Activated CD4-positive, alpha-beta T cell treated with anti-CD3 and anti-CD28 coated beads for 4 hours (primary cell): Measurements from ENCODE around the gene SYNPO2.
"Not testable (repeated sequence)": the region's sequence is repeated elsewhere in the genome, so short reads cannot be mapped to it uniquely, and the experiment has no call there.

Source experiments
- DNase-seq, 2 donors: peaks; one replicate each; pipeline ENCODE4 v3.0.0-alpha.2; 2020

Gene SYNPO2

DNA sequence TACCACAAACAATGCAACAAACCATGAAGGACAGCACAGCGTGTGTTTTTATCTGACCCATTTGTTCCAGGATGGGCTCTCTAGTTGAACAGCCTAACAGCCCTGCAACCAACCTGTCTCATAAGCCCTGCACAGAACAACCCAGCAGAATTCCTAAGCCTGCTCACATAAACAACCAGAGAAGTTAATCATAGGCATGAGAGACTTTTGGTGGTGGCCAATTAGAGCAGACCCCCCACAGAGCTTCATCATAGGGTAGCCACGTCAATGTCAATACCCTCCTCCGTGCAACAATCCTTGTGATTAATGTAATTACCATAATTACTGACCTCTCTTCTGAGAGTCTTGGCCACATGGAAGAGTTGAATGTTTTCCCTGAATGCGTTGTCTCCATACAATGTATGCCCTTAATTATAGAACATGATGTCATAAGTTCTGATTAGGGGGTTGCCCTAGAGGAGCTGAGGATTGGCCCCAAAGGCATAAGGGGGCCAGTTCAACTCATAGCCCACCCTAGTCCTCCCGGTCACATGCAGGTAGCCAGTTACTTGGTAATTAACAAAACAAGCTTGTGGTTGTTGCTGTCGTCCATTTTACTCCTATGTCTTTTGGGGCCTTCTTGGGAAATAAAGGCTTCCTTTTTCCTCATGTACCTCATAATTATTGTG lies 92.7 kb downstream of the SYNPO2 start:
- DNase-seq, result no peak

DNA sequence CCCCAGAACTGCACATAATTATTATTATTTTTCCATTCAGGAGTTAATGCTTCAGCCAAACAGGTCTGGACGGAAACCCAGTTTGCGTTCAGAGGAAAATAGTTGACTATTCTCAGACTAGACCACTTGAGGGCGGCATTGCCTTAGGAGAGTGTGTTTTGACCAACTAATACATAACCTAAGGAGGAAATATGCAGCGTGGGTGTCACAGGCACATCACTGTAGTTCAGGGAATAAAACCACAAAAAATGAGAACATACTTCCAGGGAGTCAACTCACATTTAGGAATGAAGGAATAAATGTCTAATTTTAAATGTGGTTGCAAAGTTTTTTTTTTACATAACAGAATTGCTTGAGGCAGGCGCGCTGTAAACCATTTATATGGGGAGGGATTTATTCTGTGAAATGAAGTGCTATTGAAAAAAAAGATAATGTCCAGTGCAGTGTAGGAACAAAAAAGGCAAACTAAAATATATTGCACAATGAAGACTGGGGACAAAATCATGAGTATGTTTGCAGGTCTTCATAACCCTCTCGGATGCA lies 93.3 kb downstream of the SYNPO2 start:
- peak; percentile 26 to 53 for DNase-seq

DNA sequence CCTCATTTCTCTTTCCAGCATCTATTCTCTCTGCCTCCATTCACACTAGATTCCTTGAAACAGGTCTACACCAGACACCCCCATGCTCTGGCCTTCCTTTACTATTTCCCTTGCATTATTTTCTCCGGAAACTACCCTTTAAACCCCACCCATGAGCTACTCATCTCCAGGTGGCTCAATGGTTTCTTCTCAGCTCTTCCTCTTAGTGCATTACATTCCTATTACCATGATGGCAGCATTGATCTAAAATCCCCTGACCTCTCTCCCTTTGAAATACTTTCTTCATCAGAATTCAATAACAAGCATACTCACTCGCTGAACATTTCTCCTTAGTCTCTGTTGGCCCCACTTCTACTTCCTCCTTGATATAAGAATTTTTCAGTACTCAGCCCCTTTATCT lies 94.6 kb downstream of the SYNPO2 start:
- DNase-seq, result no peak

DNA sequence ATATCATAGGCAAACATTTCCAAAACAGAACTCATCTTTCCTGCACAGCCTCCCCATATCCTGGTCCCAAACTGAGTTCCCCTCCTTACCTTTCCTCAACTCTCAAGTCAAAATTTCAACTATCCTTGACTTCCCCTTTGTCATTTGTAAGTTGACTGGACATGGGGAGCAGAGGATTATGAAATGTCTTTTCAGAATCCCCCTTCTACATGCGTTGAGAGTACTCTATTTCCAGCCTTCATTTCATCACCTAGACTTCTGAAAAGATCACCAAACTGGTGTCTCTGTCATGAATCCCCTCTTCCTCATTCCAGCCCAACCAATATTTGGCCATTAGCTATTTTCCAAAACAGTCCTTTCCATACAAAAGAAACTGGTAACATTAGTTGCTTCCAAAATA lies 95.2 kb downstream of the SYNPO2 start:
- DNase-seq, result no peak

DNA sequence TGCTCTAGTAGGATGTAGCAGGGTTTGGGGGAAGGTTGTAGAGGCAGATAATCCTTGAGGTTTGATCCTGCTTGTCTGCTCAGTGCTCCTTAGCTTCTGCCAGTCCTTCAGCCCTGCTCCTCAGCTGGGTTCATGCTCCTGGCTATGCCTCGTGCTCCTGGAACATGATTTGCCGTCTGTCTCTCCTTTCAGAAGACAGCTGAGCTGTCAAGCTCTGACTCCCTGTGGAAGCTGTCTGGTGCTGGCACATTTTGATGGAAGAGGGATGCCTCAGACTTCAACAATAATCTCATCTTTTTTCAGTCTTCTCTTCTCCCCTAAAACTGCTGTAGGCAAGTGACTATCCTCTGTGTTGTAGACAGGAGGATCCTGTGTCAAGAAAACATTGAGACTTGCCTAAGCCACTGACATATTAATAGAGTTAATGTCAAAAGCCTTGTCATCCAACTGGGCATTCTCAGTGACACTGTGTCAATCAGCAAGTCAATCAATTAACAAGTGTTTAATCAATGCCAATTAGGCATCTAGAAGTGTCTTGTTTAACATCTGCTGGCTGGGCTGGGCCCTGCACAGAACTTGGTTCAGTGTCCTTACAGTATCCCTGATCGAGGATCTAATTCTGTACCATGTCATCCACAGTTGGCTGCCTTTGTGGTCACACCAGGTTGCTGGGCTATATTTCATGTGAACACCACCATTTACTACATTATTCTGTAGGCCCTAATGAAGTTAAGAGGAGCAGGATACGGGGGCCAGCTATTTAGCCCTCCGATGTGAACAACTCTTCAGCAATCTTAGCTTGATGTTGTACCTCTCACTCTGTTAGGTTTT lies 96.7 kb downstream of the SYNPO2 start:
- DNase-seq, result no peak

DNA sequence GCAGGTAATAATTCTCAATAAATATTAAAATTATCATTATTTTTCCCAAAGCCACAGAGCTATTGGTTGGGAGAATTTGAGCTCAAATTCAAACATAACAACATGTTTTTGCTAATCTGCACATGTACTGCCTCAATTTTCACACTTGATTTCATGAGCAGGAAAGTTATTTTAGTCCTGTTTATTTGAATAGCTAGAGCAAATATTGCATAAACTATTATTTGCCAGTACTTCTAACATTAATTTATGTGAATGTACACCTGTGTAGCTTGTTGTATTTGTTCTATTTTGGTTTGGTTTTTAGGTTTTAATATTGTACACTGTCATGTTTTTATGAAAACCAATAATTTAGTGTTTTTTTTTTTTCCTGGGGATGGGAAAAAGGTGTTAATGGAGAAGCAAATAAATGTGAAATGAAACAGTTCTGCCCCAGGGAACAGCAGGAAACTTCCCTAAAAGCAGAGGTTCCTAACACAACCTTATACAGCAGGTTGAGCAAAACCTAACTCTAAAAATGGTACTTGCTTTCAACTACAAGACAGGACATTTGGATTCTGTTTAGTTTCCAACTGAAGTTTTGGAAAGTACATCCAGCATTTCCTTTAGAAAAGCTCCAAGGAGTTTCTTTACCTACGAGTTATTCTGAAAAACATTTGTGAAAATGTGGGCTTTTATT lies 99.4 kb downstream of the SYNPO2 start:
- DNase-seq, result no peak

DNA sequence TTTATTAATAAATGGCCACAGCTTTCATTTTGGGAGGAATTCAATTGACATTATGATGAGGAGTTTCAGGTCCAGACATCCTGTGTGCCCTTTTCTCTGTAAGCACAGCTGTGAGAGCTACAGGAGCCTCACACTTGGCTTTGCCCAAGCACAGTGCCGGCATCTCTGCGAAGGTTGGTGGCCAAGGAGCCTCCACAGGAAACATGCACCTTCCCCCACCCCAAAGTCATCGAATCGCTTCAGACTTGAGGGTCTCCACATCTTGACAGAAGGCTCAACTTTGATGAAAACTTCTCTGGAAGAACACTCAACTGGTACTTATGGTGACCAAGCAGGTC lies 100.0 kb downstream of the SYNPO2 start:
- DNase-seq, result no peak

DNA sequence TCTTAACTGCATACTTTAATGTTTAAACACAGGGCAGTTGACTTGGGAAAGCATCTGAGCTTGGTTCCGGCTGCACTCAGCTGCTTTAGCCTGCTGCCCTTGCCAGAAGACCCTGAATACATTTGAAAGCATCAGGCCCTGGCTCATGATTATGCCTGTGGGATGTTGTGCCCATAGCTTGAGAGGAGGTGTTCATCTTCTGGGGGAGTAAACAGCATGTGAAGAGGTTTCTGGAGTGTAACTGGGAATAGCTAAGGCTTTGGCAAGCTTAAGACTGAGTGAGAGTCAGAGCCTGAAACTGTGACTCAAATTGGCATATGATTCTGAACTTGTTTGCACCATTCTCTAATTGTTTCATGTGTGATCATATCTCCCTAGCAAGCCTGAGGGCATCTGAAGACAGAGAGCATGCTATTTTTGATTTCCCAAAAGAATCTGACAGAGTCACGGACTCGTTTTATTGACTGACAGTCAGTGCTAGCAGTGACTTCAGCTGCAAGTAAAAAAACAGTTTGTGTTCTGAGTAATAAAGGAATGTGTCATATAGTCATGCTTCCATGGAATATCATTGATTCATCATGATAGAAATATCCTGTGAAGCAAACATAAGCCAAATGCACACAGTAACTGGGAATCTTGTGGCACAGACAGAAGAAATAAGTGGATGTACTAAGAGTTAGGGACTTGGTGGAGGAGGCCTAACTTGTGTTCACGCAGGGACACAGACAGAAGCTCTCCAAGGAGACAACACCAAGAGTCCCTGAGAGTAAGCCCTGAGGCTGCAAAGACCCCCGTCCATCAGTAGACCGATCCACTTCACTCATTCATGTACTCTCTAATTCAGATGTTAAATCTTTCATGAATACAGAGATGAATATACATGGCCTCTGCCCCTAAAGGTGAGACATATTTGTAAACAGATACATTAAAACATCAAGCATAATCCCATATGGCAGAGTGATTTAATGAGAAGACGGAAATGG lies 100.7 kb downstream of the SYNPO2 start:
- no peak for DNase-seq

DNA sequence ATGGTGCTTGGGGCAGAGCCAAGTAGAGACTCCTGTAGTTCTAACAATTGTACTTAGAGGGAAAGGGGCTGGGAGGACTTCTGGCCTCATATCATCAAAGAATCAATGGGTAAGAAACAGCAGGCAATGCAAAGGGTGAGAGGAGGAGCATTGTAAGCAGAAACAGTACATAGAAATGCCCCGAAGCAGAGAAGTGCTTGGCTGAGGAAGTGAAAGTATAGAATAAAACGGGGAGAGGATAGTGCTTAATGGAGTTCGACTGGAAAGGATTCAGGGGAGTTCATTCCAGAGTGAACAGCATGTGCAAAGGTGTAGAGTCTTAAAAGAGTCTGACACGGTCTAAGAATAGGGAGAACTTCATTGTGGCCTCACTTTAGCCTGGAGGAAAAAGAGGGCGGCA lies 103.0 kb downstream of the SYNPO2 start:
- DNase-seq, result no peak

DNA sequence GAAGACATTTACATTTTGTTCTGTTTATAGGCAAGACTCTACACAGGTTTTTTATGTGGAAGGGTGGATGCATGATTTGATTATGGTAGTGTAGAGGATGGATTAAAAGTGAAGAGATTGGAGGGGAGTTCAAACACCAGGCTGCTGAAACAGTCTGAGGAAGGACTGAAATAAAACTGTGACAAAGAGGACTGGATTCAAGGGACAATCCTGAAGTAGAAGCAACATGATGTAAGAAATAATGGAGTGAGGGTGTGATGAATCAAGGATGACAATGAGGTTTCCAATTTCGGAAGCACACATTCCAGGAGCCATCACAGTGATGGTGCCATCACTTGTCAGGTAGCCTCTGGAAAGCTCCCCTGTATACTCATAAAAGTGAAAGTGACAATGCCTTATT lies 103.5 kb downstream of the SYNPO2 start:
- no peak for DNase-seq

DNA sequence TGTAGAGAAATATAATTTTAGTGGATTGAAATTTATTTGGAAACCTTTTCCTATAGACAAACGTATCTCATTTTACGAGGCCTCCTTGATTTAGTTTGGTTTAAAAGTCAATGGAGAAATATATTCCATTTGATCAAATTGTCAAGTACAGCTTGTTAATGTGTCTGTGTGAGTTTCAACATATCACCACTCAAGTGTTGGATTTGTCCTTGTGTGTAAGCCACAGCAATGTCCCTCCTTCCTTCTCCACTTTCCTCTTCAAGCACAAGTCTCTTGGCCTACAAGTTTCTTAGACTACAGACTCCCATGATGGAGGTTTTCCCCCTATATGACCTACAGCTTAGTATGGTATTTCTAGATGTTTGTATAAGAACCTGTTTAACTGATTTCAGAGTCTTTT lies 104.7 kb downstream of the SYNPO2 start:
- DNase-seq, result no peak

DNA sequence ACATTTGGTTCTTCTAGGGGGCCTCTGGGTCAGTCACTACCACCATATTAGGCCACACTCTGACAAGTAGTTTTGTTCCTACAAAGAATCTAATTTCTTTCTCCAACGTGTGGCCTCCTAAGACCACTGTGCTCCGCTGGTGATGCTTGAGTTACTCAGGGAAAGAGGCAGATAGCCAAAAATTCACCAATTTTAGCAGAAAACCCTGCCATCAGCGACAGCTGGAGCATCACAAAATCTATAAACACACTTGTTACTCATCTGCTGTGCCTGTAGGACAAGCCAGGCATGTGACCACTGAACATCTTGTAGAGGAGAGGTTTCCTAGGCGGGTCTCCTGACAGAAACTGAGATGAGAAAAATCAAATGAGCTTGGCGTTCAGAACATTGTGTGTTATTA lies 105.4 kb downstream of the SYNPO2 start:
- DNase-seq, result no peak

DNA sequence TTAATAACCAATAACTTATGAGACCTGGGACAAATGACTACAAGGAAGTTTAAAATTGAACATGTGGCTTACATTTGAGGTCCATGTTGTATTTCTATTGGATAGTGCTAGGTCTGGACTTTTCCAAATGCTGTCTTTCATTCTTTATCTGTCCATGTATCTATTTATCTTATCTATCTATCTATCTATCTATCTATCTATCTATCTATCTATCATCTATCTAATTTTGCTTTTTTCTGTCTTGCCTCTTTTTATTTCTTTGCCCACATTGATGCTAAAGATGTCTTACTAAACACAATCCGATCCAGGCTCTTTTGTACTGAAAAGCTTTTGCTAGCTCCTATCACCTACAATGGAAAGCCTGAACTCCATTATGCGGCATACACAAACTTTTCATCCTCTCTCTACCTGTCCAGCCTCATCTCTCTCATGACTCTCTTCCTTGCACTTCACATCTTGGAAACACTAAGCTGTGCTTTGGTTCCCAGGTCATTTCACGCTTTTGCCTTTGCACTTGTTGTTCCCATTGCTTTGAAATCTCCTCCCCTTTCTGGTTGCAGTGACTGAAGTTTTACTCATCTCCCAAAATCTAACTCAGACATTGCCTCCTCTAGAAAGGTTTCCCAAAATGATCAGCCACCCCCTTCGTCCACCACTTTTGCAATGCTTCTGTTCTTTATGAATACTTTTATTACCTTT lies 107.2 kb downstream of the SYNPO2 start:
- DNase-seq, result no peak

DNA sequence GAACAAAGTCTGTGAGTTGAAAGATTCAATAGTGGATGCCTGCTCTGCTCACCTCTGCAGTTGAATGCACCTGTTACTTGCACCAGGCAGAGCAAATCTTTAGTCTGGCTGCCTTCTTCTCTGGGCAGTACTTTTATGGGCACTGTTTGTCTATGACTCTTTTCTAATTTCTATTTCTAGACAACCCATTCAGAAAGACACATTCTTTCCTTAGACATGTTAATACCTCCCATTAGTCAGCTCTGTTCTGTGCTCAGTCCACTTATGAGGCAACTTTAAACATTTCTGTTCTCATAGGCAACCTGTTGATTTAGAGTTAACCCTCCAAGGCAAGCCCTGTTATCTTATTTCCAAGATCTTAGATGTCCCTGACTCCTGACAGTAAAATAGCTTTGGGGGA lies 108.9 kb downstream of the SYNPO2 start:
- DNase-seq, result no peak

DNA sequence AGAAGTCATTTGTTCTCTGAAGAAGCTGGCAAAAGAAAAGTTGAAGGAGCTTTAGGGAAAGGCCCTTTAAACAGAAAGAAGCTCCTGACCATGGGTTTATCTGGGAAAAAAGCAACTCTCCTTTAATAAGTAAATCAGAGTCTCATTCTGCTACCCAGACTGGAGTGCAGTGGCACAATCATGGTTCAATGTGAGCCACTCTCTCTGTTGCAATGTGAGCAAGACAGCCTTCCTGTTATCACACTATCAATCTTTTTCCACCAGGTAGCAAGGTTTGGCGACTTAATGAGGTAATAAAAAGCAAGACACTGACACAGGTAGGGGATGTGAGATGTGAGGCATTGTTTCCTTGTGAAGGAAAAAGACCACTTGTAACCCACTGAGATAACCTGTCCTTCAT lies 111.3 kb downstream of the SYNPO2 start:
- DNase-seq, result no peak

DNA sequence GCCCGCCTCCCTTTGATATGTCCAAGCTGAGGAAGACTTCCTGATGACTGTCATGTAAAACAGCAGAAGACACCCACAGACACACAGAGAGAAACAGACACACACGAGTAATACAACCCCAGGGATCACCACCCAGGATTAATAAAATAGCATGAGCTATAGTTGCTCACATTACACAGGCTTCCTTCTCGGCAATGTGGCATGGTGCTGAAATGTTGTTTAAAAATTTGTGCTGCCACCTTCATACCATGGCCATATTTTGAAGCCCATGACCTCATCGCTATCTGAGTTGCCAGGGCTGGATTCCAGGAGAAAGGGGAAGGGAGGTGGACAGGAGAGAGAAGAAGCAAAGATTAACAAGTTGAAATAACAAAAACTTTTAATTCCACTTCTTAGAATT lies 111.7 kb downstream of the SYNPO2 start:
- no peak for DNase-seq

DNA sequence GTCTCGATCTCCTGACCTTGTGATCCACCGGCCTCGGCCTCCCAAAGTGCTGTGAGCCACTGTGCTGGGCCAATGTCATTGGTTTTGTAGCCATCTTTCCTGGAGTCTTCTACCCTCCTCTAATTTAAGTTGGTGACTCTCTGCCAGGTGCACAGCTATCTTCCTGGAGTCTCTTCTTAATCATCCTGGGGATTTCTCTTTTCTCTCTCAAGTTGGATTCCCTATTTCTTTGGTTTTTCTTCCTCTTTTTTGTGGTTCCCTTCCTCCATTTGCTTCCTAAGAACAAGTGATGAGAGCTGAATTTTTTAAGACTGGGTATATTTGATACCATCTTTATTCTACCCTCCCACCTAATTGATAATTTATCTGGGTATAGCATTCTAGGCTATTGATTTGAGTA lies 113.8 kb downstream of the SYNPO2 start:
- DNase-seq, result no peak

DNA sequence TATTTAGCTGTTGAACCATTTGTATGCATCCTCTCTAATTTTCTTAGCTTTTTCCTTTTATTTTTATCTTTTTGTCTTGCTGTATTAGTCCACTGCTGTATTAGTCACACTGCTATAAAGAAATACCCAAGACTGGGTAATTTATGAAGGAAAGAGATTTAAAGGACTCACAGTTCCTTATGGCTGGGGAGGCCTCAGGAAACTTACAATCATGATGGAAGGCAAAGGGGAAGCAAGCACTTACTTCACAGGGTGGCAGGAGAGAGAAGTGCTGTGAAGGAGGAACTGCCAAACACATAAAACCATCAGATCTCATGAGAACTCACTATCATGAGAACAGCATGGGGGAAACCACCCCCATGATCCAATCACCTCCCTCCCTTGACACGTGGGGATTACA lies 114.3 kb downstream of the SYNPO2 start:
- DNase-seq, result not testable (repeated sequence)

DNA sequence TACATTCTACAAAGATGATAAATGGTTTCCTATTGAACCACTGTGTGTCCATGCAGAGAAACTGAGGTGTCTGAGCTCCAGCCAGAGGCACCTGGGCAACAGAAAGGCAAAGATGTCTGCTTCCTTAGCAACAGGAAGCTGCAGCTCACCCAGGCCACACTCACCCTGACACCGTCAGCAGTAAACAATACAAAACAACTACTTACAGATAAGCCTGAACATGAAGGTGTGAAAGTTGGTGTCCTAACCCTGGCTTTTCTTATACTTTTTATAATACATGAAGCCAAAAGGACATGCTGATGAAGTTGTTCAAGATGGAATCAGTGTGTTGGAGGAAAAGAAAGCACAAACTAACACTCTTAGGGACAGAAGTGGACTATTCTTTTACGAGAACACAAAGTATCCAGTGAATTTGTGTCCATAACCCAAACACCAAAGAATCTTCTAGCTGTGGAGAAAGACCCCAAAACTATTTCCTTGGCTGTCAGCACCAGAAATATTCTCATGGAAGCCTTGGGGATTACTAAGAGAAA lies 117.3 kb downstream of the SYNPO2 start:
- no peak for DNase-seq

DNA sequence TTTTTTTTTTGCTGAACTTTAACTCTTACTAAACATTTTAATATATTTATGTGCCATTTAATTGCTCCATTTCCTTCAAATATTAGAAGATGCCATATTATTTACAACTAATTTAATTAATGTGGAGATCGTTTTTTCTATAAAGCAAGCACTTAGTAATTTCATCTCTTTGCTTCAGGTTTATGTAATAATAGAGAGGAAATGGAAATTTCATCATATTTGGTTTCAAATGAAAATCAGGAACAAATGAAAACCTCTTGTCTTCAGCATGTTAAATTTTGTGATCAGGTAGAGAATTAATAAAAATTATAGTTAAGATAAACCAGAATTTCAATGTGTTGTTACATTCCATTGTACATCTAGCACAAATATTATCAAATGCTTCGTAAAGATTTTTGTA lies 120.1 kb downstream of the SYNPO2 start:
- no peak for DNase-seq

DNA sequence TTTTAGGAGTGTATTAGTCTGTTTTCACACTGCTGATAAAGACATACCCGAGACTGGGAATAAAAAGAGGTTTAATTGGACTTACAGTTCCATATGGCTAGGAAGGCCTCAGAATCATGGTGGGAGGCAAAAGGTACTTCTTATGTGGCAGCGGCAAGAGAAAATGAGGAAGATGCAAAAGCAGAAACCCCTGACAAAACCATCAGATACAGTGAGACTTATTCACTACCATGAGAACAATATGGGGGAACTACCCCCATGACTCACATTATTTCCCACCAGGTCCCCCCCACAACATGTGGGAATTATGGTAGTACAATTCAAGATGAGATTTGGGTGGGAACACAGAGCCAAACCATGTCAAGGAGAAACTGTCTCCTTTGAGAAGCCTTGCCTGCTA lies 121.6 kb downstream of the SYNPO2 start:
- not testable (repeated sequence) for DNase-seq
